K562 (cell line): ENCODE measurements around the gene GPR157. TPM values are rescaled to one million over a fixed set of nuclear protein-coding genes. Genes with fewer than 3 reads are reported as not detected.

ENCODE experiments used
- ATAC-seq: fragments of 200-7000 bp; cut with Tn5 transposase; 3 replicates; pipeline ENCODE4 v1.9.1; 2020; ENCODE audit warnings: moderate library complexity
- BruUV-seq: library from RNA; stranded (reverse); fragments of 400-500 nt; replicated peaks from 2 replicates; lab custom pipeline; 2021; lab: Mats Ljungman, UMichigan
- CTCF ChIA-PET: fragments of 300-600 bp; formaldehyde crosslinking; extraction: SDS; loops from one replicate; lab custom pipeline; 2021; ENCODE audit warnings: low intra/inter-chr PET ratio; lab: Yijun Ruan, JAX
- POLR2A ChIA-PET: fragments of 300-600, 350-650 bp; sonication (Branson Sonifier 250); formaldehyde crosslinking; extraction: SDS; loops from one replicate; lab custom pipeline; 2021; ENCODE audit warnings: antibody characterized with exemption, inconsistent platforms; lab: Yijun Ruan, JAX
- DNase-seq, 4 experiments: peaks; one replicate each; pipeline versions ENCODE4 v3.0.0 to v3.0.0-alpha.2; 2011 to 2018; ENCODE audit warnings: low spot score in 3 of 4, mixed read lengths in 3 of 4; ENCODE audit errors: extremely low read depth in 1 of 4
- FAIRE-seq: peaks from 2 replicates; lab custom pipeline; 2011; peaks lifted over from hg19 to GRCh38; lab: Jason Lieb, UNC
- H2AFZ ChIP-seq: 2 replicates; pipeline ENCODE4 v1.6.0; 2011; ENCODE audit warnings: low read depth, low read length, control low read depth, inconsistent platforms
- H3K27ac ChIP-seq: fragments of 200-600 bp; 3 replicates; pipeline ENCODE4 v1.8.0; 2011; ENCODE audit warnings: low read depth, mild to moderate bottlenecking, control low read depth, inconsistent platforms, low read length, moderate library complexity, mixed read lengths; ENCODE audit errors: extremely low read depth
- H3K27me3 ChIP-seq, 2 experiments: fragments of 300-600 bp in 1 of 2; 2 replicates in 1 of 2; 3 replicates in 1 of 2; pipeline versions ENCODE4 v1.6.0 to v1.8.0; 2011; ENCODE audit warnings: inconsistent platforms in 2 of 2, low read length in 2 of 2, mild to moderate bottlenecking in 1 of 2, mixed read lengths in 1 of 2, moderate library complexity in 1 of 2; ENCODE audit not compliant: control insufficient read depth in 2 of 2, insufficient read depth in 2 of 2
- H3K36me3 ChIP-seq: fragments of 300-600 bp; 3 replicates; pipeline ENCODE4 v1.8.0; 2011; ENCODE audit warnings: mild to moderate bottlenecking, low read length, inconsistent platforms; ENCODE audit not compliant: control insufficient read depth, insufficient read depth
- H3K4me1 ChIP-seq, 2 experiments: fragments of 200-600 bp in 1 of 2; replicated peaks in 1 of 2; 2 replicates in 1 of 2; 3 replicates in 1 of 2; pipeline versions ENCODE4 v1.5.1 to v1.8.0; 2011; ENCODE audit warnings: inconsistent platforms in 2 of 2, low read length in 2 of 2, mild to moderate bottlenecking in 1 of 2, mixed read lengths in 1 of 2, moderate library complexity in 1 of 2; ENCODE audit not compliant: control insufficient read depth in 2 of 2, insufficient read depth in 2 of 2
- H3K4me2 ChIP-seq: 2 replicates; pipeline ENCODE4 v1.6.1; 2011; ENCODE audit warnings: low read length, control low read depth, inconsistent platforms, mixed read lengths; ENCODE audit not compliant: insufficient read depth
- H3K4me3 ChIP-seq: fragments of 200-600 bp; sonication (generic), shearing (Covaris generic); 2 replicates; pipeline ENCODE4 v1.5.1; 2016; ENCODE audit warnings: control low read depth, inconsistent platforms
- H3K79me2 ChIP-seq: fragments of 200-600 bp; 3 replicates; pipeline ENCODE4 v1.8.0; 2011; ENCODE audit warnings: low read length, inconsistent platforms; ENCODE audit not compliant: control insufficient read depth, insufficient read depth
- H3K9ac ChIP-seq, 2 experiments: 2 replicates each; pipeline versions ENCODE4 v1.6.0 to v1.6.1; 2011; ENCODE audit warnings: low read depth in 2 of 2, low read length in 2 of 2, control low read depth in 1 of 2, inconsistent platforms in 1 of 2, mild to moderate bottlenecking in 1 of 2, mixed read lengths in 1 of 2; ENCODE audit not compliant: insufficient read depth in 1 of 2
- H3K9me1 ChIP-seq: one replicate; pipeline ENCODE4 v1.6.0; 2011; ENCODE audit warnings: inconsistent platforms, mild to moderate bottlenecking, low read length, moderate library complexity; ENCODE audit not compliant: control insufficient read depth, insufficient read depth
- H3K9me3 ChIP-seq: replicated peaks from 2 replicates; pipeline ENCODE4 v1.5.1; 2011; ENCODE audit warnings: low read depth, low read length, inconsistent platforms; ENCODE audit not compliant: control insufficient read depth, insufficient read depth
- H4K20me1 ChIP-seq: replicated peaks from 2 replicates; pipeline ENCODE4 v1.6.1; 2011; ENCODE audit warnings: low read length, inconsistent platforms, mixed read lengths; ENCODE audit not compliant: control insufficient read depth, insufficient read depth
- CBX5 ChIP-seq: IDR thresholded peaks from 2 replicates; pipeline ENCODE4 v1.6.1; 2014; ENCODE audit warnings: low read depth, borderline replicate concordance
- CCNT2 ChIP-seq: IDR thresholded peaks from 2 replicates; pipeline ENCODE4 v1.6.1; 2011; ENCODE audit warnings: borderline replicate concordance, low read depth, mild to moderate bottlenecking, moderate library complexity, mixed read lengths, low read length; ENCODE audit not compliant: insufficient read length; ENCODE audit errors: extremely low read depth
- FOXJ2 ChIP-seq: fragments of 200-800 bp; sonication (Bioruptor generic); IDR thresholded peaks from 2 replicates; pipeline ENCODE4 v1.6.1; 2016; ENCODE audit warnings: missing genetic modification characterization, missing compliant biosample characterization
- KDM2B ChIP-seq: fragments of 250-450 bp; sonication (Bioruptor Pico); IDR thresholded peaks from 2 replicates; pipeline ENCODE4 v1.8.0; 2021; ENCODE audit warnings: mild to moderate bottlenecking, moderate library complexity
- MECOM ChIP-seq: fragments of 250-450 bp; sonication (Bioruptor Pico); IDR thresholded peaks from 2 replicates; pipeline ENCODE4 v1.8.0; 2022; ENCODE audit warnings: inconsistent platforms
- PHTF2 ChIP-seq: fragments of 250-450 bp; sonication (Bioruptor Pico); IDR thresholded peaks from 2 replicates; pipeline ENCODE4 v1.5.0; 2021; ENCODE audit warnings: mild to moderate bottlenecking
- PRDM10 ChIP-seq: fragments of 450-650 bp; IDR thresholded peaks from 2 replicates; pipeline ENCODE4 v1.6.1; 2018; ENCODE audit not compliant: partially characterized antibody
- RBBP5 ChIP-seq: fragments of 200-600 bp; sonication (generic); IDR thresholded peaks from 2 replicates; pipeline ENCODE4 v1.6.1; 2012; ENCODE audit warnings: borderline replicate concordance, mild to moderate bottlenecking, low read length, control low read depth, inconsistent platforms; ENCODE audit not compliant: insufficient read depth, poor library complexity, severe bottlenecking
- SMARCA5 ChIP-seq: fragments of 450-650 bp; IDR thresholded peaks from 2 replicates; pipeline ENCODE4 v1.6.1; 2016
- ZNF507 ChIP-seq: conservative IDR thresholded peaks from 2 replicates; pipeline ENCODE4 v1.6.1; 2017; ENCODE audit warnings: missing genetic modification characterization, missing compliant biosample characterization
- ZNF518B ChIP-seq: fragments of 250-450 bp; sonication (Bioruptor Pico); IDR thresholded peaks from 2 replicates; pipeline ENCODE4 v1.5.0; 2021; ENCODE audit warnings: mild to moderate bottlenecking, moderate library complexity
- ZNF668 ChIP-seq: fragments of 250-450 bp; sonication (Bioruptor Pico); IDR thresholded peaks from 2 replicates; pipeline ENCODE4 v1.8.0; 2022; ENCODE audit warnings: mild to moderate bottlenecking, inconsistent platforms
- WGBS: fragments of 100-300 bp; shearing (Covaris generic); methylation state at CpG from one replicate; pipeline ENCODE4 v1.1.6; 2016; ENCODE audit warnings: low coverage, mixed read lengths; ENCODE audit not compliant: insufficient coverage; ENCODE audit errors: missing lambda C conversion rate; 5-methylcytosine and 5-hydroxymethylcytosine counted together
- in situ Hi-C: fragments of 300-500 bp; cut with MboI; formaldehyde crosslinking; loops from 4 replicates; pipeline ENCODE4 v1.15.0; 2018; ENCODE audit warnings: inconsistent platforms, mixed read lengths
- intact Hi-C: fragments of 100-400 bp; cut with micrococcal nuclease; formaldehyde crosslinking; loops from 2 replicates; pipeline ENCODE4 v1.14.2; 2022
- polyA plus RNA-seq, 8 experiments: library from polyadenylated mRNA; depleted of rRNA in 4 of 8; stranded (reverse) in 5 of 8; unstranded in 3 of 8; fragments of >200 nt; fragmentation: Nextera tagmentation in 2 of 8; fragmentation: Illumina TruSeq in 1 of 8; extraction: Ambion mirVana in 2 of 8; extraction: Trizol in 1 of 8; gene quantifications; 2 replicates each; pipeline versions ENCODE4 v1.2.1 to v1.2.3, GENCODE V29; 2011 to 2014; ENCODE audit warnings: inconsistent platforms in 1 of 8, missing spikeins in 1 of 8
- total RNA-seq, 7 experiments: library from RNA; depleted of rRNA in 6 of 7; stranded (reverse); fragments of >200 nt in 6 of 7; fragmentation: Illumina TruSeq in 2 of 7; extraction: Trizol in 2 of 7; gene quantifications; 2 replicates each; pipeline versions ENCODE4 v1.2.1 to v1.2.3, GENCODE V29; 2011 to 2021; ENCODE audit warnings: low replicate concordance in 1 of 7
- TF ChIP-seq, protein P1 (sequence below), 2 experiments: fragments of 450-650 bp in 1 of 2; sonication (generic) in 1 of 2; formaldehyde crosslinking in 1 of 2; IDR thresholded peaks in 1 of 2; conservative IDR thresholded peaks in 1 of 2; 2 replicates each; pipeline versions ENCODE4 v1.6.1 to v1.8.1; 2016 to 2023; ENCODE audit warnings: mild to moderate bottlenecking in 2 of 2, moderate library complexity in 2 of 2, inconsistent platforms in 1 of 2, missing genetic modification reagents in 1 of 2
- TF ChIP-seq, protein P2 (sequence below): fragments of 250-450 bp; sonication (Bioruptor Pico); IDR thresholded peaks from 2 replicates; pipeline ENCODE4 v1.6.1; 2021; ENCODE audit warnings: mild to moderate bottlenecking

Gene GPR157
- total and polyA plus RNA-seq, 9 of the 15 experiments (the other 6 are each of a cell fraction or from before 2014, with no cell fraction given), result 0.01 to 0.18 (median 0.04) TPM; not detected in 4

GRCh38 chr1:9167638-9168037 lies 38.7 kb upstream of the GPR157 start:
- Histone ChIP-seq H3K9me3 (no peaks in the 10 kb centered on the region), H3K36me3 (no peaks in the 10 kb centered on the region), H3K9me1 (no peaks in the 10 kb centered on the region), H3K4me2 (no peak overlapping the region), H4K20me1 (peaks cover 10% of the 10 kb centered on the region), H3K79me2 (no peaks in the 10 kb centered on the region), H3K27ac (no peak overlapping the region), H3K9ac (no peak overlapping the region), H2AFZ (no peak overlapping the region), H3K4me3 (no peak overlapping the region), H3K27me3 (peaks cover 19 to 72% of the 10 kb centered on the region in 2 experiments), H3K4me1 (peaks cover 0 to 18% of the 10 kb centered on the region in 2 experiments; a peak in 4 of 5 replicates)
- no peak for FAIRE-seq
- no TSS peak for BruUV-seq
- CTCF ChIA-PET, result no interaction called here
- in situ Hi-C loops, result no loop called here
- 0% methylated on average over 2 of the region's 2 CpGs for WGBS
- ATAC-seq, result no peak
- intact Hi-C loops, result no loop called here
- DNase-seq, result no peak
- POLR2A ChIA-PET, result interaction anchor here (0.6 kb wide), 1 partner anchor 233 kb away, joined by 7 read pairs; no protein-coding TSS in a partner anchor
- TF ChIP-seq ZNF668 (CRISPR knock-in tag) (no peak), ZNF518B (no peak), CBX5 (no peak), SMARCA5 (no peak), PRDM10 (no peak), ZNF507 (tag) (no peak), FOXJ2 (tag) (no peak), PHTF2 (CRISPR knock-in tag) (no peak), MECOM (no peak), RBBP5 (no peak), KDM2B (no peak), CCNT2 (no peak)
- TF ChIP-seq, protein P1, sequence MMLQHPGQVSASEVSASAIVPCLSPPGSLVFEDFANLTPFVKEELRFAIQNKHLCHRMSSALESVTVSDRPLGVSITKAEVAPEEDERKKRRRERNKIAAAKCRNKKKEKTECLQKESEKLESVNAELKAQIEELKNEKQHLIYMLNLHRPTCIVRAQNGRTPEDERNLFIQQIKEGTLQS (IDR thresholded peaks at IDR 0.05), result no peak
- TF ChIP-seq, protein P1 (CRISPR knock-in tag; conservative IDR thresholded peaks at IDR 0.05), result no peak
- TF ChIP-seq, protein P2, sequence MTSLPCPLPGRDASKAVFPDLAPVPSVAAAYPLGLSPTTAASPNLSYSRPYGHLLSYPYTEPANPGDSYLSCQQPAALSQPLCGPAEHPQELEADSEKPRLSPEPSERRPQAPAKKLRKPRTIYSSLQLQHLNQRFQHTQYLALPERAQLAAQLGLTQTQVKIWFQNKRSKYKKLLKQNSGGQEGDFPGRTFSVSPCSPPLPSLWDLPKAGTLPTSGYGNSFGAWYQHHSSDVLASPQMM, result no peak
